Heart right ventricle (tissue), 16 donors: ENCODE data around the gene CD48. TPM values are rescaled to one million over a fixed set of nuclear protein-coding genes. Genes with fewer than 3 reads are reported as not detected.

ENCODE experiments used
- ATAC-seq, 8 donors: fragments of 200-7000 bp; cut with Tn5 transposase; one replicate each; pipeline ENCODE4 v1.9.1; 2020; ENCODE audit warnings: mild to moderate bottlenecking in 8 of 8, moderate library complexity in 8 of 8, moderate number of reproducible peaks in 1 of 8
- DNase-seq, 2 donors: peaks; one replicate each; pipeline ENCODE4 v3.0.0-alpha.2; 2020
- H3K27ac ChIP-seq, 10 donors: fragments of 200-600 bp; sonication (generic) in 2 of 10; one replicate each; pipeline versions ENCODE4 v1.5.0 to v1.8.0; 2020 to 2022; ENCODE audit warnings: mild to moderate bottlenecking in 3 of 10
- H3K27me3 ChIP-seq, 7 donors: fragments of 200-600 bp; one replicate each; pipeline ENCODE4 v1.8.0; 2021 to 2022; ENCODE audit warnings: mild to moderate bottlenecking in 2 of 7
- H3K36me3 ChIP-seq, 9 donors: fragments of 200-600 bp; sonication (generic) in 1 of 9; one replicate each; pipeline versions ENCODE4 v1.5.0 to v1.8.0; 2020 to 2022; ENCODE audit warnings: mild to moderate bottlenecking in 2 of 9
- H3K4me1 ChIP-seq, 9 donors: fragments of 200-600 bp; sonication (generic) in 1 of 9; one replicate each; pipeline versions ENCODE4 v1.5.0 to v1.8.0; 2020 to 2022; ENCODE audit warnings: mild to moderate bottlenecking in 4 of 9
- H3K4me3 ChIP-seq, 10 donors: fragments of 200-600 bp; sonication (generic) in 2 of 10; one replicate each; pipeline versions ENCODE4 v1.5.0 to v1.8.0; 2020 to 2022; ENCODE audit warnings: mild to moderate bottlenecking in 7 of 10, moderate library complexity in 2 of 10
- H3K9me3 ChIP-seq, 11 donors: fragments of 200-600 bp in 10 of 11; sonication (generic) in 2 of 11; one replicate each; pipeline versions ENCODE4 v1.5.0 to v1.8.0; 2013 to 2022; ENCODE audit warnings: mild to moderate bottlenecking in 2 of 11, control low read depth in 1 of 11, moderate library complexity in 1 of 11
- WGBS, 2 donors: extraction: QIAGEN DNeasy Blood & Tissue Kit; methylation state at CpG; one replicate each; pipeline ENCODE4 v1.1.7; 2013; ENCODE audit warnings: inconsistent platforms in 1 of 2; 5-methylcytosine and 5-hydroxymethylcytosine counted together
- intact Hi-C, 10 donors: fragments of 100-400 bp; cut with DNase I; formaldehyde crosslinking; loops; one replicate each; pipeline versions ENCODE4 v1.11.1 to v1.14.2; 2022
- polyA plus RNA-seq, 2 donors: library from polyadenylated mRNA; stranded (reverse); fragments of 200-250 nt; gene quantifications; one replicate each; pipeline ENCODE4 v1.2.3, GENCODE V29; 2013
- total RNA-seq, 10 donors: library from RNA; stranded (reverse); fragmentation: NEBNext Ultra II Directional in 3 of 10; extraction: Animal tissue kit (Norgen Biotek cat#: 25700) in 3 of 10; gene quantifications; one replicate each; pipeline versions ENCODE4 v1.2.1 to v1.2.4, GENCODE V29; 2021 to 2023
- TF ChIP-seq, protein P1 (sequence below), 9 donors: fragments of 200-600 bp; sonication (generic) in 2 of 9; IDR thresholded peaks; one replicate each; pipeline versions ENCODE4 v1.5.0 to v1.8.0; 2021 to 2022; ENCODE audit warnings: antibody characterized with exemption in 9 of 9, mild to moderate bottlenecking in 5 of 9, moderate library complexity in 1 of 9
- donor health status: Arrhythmogenic right ventricular cardiomyopathy.
- donor health status: ischemic (EF 13 %, LVEDD 7.1; RV severe dilation, severe dysfunction).
- donor health status: healthy with polysubstance abuse.
- donor health status: DM: no; HTN: yes; CAD: no.
- donor health status: DM: no; HTN: no; CAD: no.
- donor health status: ischemic (EF 25% LVEDD 6.9; RV normal size, moderate dysfunction).
- donor health status: ischemic (EF 25% LVEDD 5.7; RV mildly dilated, moderate dysfunction).
- donor health status: healthy.
- donor health status: DM: yes; HTN: yes; CAD: no.
- donor health status: Ischemic cardiomyopathy.
- donor health status: ischemic (EF 35%, LVEDD 5.7; RV mildly dilated, moderate dysfunction).
- donor health status: nonischemic (EF 11% LVEDD 7.7; RV severe dilation, severe dysfunction).
- donor health status: DM: yes; HTN: yes; CAD: no.
- donor health status: PGD.
- donor health status: ischemic (EF 29% LVEDD 5.4; RV normal size, mild dysfunction).
- donor health status: nonischemic (EF 23%, LVEDD 6.1; RV moderate dilation, normal function).

The CD48 gene
- total and polyA plus RNA-seq, 12 donors, result 0.40 to 20.9 (median 0.96) TPM

DNA sequence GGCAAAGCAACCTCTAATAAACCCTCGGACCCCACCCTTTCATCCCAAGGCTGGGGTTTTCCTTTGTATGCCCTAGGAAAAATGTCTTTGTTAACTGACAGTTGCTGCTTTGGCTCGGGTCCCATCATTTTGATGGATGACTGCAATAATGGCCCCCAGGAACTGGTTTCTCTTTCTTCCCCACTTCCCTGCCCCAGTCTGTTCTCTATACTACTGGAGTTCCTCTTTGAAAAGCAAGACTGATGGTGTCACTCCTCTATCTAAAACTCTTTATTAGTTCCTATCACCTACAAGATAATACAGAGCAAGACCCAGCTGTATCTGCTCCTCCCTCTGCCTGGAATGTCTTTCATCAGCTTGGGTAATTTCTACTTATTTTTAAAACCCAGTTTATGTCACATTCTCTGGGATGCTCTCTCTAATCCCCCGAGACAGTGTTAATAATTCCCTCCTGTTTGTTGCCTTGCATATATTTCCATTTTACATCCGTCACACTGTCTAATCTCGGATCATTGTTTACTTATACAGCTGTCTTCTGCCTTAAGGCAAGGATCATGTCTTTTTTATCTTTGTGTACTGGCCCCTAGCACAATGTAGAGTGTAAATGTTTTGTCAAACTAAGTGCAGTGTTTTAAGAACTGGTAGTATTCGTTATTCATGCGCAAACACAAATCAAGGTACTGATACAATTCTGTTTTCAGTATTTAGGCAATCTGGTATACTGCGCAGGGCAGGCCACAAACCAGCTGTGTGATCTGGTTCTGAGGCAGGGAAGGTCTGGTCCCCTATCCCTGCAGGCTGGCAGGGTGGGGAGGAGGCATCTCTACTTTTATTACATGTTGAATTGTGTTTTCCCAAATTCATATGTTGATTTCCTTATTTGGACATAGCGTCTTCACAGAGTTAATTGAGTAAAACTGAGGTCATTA is 80.8 kb downstream of the CD48 start:
- peaks cover 0 to 67% (median 0%) of the 10 kb centered on the region in 9 donors for H3K4me1 ChIP-seq
- H3K4me3 ChIP-seq, result no peak overlapping the region
- WGBS, 2 donors, result 68 to 71% methylated on average over 9 of the region's 9 CpGs
- TF ChIP-seq, protein P1, sequence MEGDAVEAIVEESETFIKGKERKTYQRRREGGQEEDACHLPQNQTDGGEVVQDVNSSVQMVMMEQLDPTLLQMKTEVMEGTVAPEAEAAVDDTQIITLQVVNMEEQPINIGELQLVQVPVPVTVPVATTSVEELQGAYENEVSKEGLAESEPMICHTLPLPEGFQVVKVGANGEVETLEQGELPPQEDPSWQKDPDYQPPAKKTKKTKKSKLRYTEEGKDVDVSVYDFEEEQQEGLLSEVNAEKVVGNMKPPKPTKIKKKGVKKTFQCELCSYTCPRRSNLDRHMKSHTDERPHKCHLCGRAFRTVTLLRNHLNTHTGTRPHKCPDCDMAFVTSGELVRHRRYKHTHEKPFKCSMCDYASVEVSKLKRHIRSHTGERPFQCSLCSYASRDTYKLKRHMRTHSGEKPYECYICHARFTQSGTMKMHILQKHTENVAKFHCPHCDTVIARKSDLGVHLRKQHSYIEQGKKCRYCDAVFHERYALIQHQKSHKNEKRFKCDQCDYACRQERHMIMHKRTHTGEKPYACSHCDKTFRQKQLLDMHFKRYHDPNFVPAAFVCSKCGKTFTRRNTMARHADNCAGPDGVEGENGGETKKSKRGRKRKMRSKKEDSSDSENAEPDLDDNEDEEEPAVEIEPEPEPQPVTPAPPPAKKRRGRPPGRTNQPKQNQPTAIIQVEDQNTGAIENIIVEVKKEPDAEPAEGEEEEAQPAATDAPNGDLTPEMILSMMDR (IDR thresholded peaks at IDR 0.05), result no peak
- intact Hi-C loops, result no loop called here
- no peaks in the 10 kb centered on the region for H3K27me3 ChIP-seq
- H3K27ac ChIP-seq, result peak overlapping the region in 1 of 10 donors; percentile 77
- no peaks in the 10 kb centered on the region for H3K9me3 ChIP-seq
- ATAC-seq, result no peak
- H3K36me3 ChIP-seq, result peaks cover 0 to under 1% (median 0%) of the 10 kb centered on the region in 9 donors
- DNase-seq, result no peak

DNA sequence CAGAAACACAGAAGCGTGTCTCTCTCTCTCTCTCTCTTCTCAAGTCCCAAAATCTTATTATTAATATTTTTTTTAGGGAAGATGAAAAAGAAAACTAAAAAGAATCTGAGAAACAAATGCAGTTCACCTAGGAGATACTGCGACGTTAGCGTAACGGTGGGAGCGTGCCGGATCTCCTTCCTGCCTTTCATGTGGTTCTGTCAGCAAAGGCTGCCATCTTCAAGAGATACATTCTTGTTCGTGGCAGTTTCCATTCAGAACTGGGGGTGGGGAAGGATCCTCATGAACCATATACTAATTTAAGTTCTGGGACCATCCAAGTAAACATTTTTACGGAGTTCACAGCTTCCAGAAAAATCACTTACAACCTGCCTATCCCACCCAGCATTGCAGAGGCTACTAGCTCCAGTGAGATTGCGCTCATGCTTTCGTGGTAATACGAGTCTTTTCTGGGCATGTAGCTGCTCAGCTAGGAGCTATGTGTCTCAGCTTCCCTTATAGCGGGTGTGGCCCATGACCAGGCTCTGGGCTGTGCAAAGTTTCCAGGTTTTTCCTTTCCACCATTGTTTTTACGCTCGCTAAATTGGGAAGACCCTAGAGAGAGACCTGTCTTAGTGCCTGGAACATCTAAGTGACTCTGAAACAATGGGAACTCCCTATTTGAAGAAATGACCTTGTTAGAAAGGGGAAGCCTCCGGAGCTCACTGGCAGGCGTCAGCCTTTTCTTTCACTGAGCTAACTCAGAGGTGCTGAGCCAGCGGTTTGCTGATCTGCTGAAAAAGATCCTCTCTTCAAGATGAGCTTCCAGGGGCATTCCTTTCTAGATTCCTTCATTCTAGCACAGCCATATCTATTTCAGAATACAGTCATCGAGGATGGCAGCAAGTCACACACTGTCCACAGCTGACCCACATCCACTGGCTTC is 82.1 kb downstream of the CD48 start:
- TF ChIP-seq, protein P1 (IDR thresholded peaks at IDR 0.05), result no peak
- ATAC-seq (peak; percentile 42 to 70 (median 61)), DNase-seq (peak; percentile 31 to 35)
- no peaks in the 10 kb centered on the region for H3K9me3 ChIP-seq
- no peak overlapping the region for H3K4me3 ChIP-seq
- no peaks in the 10 kb centered on the region for H3K36me3 ChIP-seq
- intact Hi-C loops, result no loop called here
- no peaks in the 10 kb centered on the region for H3K27me3 ChIP-seq
- 51 to 66% methylated on average over 19 of the region's 19 CpGs for WGBS, 2 donors
- peaks cover 0 to 78% (median 0%) of the 10 kb centered on the region in 9 donors for H3K4me1 ChIP-seq
- H3K27ac ChIP-seq, result peak overlapping the region in 4 of 10 donors; percentile 17 to 77 (median 22)

- intact Hi-C loops, result no loop called here
- ATAC-seq, result no peak
- peaks cover 0 to 81% (median 0%) of the 10 kb centered on the region in 9 donors for H3K4me1 ChIP-seq
- DNase-seq, result no peak
- no peaks in the 10 kb centered on the region for H3K36me3 ChIP-seq
- no peaks in the 10 kb centered on the region for H3K27me3 ChIP-seq
- peak overlapping the region in 1 of 10 donors; percentile 77 for H3K27ac ChIP-seq
- 64 to 77% methylated on average over 8 of the region's 8 CpGs for WGBS, 2 donors
- TF ChIP-seq, protein P1 (IDR thresholded peaks at IDR 0.05), result no peak
- no peak overlapping the region for H3K4me3 ChIP-seq
- no peaks in the 10 kb centered on the region for H3K9me3 ChIP-seq
Observed at GRCh38 chr1:160628799-160629263, 82.8 kb downstream of the CD48 start.

Other genes with a start within 250 kb of the CD48 start
- 1 to 10 TPM in 1 of 10 donors, under 1 TPM in 6, not detected in 3; 0.10 to 2.7 (median 0.33) TPM for gene SLAMF6, start 188.6 kb downstream of the CD48 start, total RNA-seq
- under 1 TPM; 0.20 to 0.66 TPM for gene SLAMF6, start 188.6 kb downstream of the CD48 start, polyA plus RNA-seq
- gene CD84, start 132.3 kb downstream of the CD48 start, total RNA-seq, result 10 to 100 TPM in 1 of 10 donors, 1 to 10 TPM in 8, under 1 TPM in 1; 0.76 to 11.8 (median 2.1) TPM
- under 1 TPM; 0.25 to 0.73 TPM for gene CD84, start 132.3 kb downstream of the CD48 start, polyA plus RNA-seq
- gene SLAMF1, start 64.8 kb downstream of the CD48 start, total RNA-seq, result 1 to 10 TPM in 1 of 10 donors, under 1 TPM in 5, not detected in 4; 0.17 to 3.8 (median 0.32) TPM
- gene SLAMF1, start 64.8 kb downstream of the CD48 start, polyA plus RNA-seq, result under 1 TPM; 0.19 to 0.44 TPM
- 10 to 100 TPM in 1 of 10 donors, under 1 TPM in 9; 0.11 to 19.4 (median 0.34) TPM for gene SLAMF7, start 27.4 kb upstream of the CD48 start, total RNA-seq
- gene SLAMF7, start 27.4 kb upstream of the CD48 start, polyA plus RNA-seq, result under 1 TPM; 0.13 to 0.22 TPM
- 1 to 10 TPM in 1 of 10 donors, under 1 TPM in 4, not detected in 5; 0.25 to 1.4 (median 0.42) TPM for gene LY9, start 84.4 kb upstream of the CD48 start, total RNA-seq
- under 1 TPM in 1 of 2 donors, not detected in 1; 0.10 TPM for gene LY9, start 84.4 kb upstream of the CD48 start, polyA plus RNA-seq
- 1 to 10 TPM in 1 of 10 donors, under 1 TPM in 6, not detected in 3; 0.10 to 1.5 (median 0.25) TPM for gene CD244, start 151.1 kb upstream of the CD48 start, total RNA-seq
- gene CD244, start 151.1 kb upstream of the CD48 start, polyA plus RNA-seq, result under 1 TPM in 1 of 2 donors, not detected in 1; 0.12 TPM
- gene ITLN1, start 173.4 kb upstream of the CD48 start, total RNA-seq, result 100 to 1,000 TPM in 1 of 10 donors, 1 to 10 TPM in 6, under 1 TPM in 1, not detected in 2; 0.54 to 102 (median 3.2) TPM
- 1 to 10 TPM; 2.8 to 2.9 TPM for gene ITLN1, start 173.4 kb upstream of the CD48 start, polyA plus RNA-seq
- not detected for gene ITLN2, start 243.0 kb upstream of the CD48 start, total RNA-seq
- under 1 TPM in 1 of 2 donors, not detected in 1; 0.22 TPM for gene ITLN2, start 243.0 kb upstream of the CD48 start, polyA plus RNA-seq